GM23338 (cell line): Measurements from ENCODE around the gene ATXN7. TPM values are rescaled to one million over a fixed set of nuclear protein-coding genes. Genes with fewer than 3 reads are reported as not detected.

Experiments
- ATAC-seq: fragments of 200-7000 bp; cut with Tn5 transposase; 3 replicates; pipeline ENCODE4 v1.9.1; 2020
- DNase-seq: peaks from one replicate; pipeline ENCODE4 v3.0.0-alpha.2; 2015; ENCODE audit warnings: low spot score
- H2AFZ ChIP-seq: fragments of 200-600 bp; sonication (generic); 2 replicates; pipeline ENCODE4 v1.8.0; 2016; ENCODE audit warnings: antibody characterized with exemption, mild to moderate bottlenecking, moderate library complexity
- H3F3A ChIP-seq: fragments of 200-600 bp; sonication (generic); replicated peaks from 2 replicates; pipeline ENCODE4 v1.8.0; 2017; ENCODE audit warnings: antibody characterized with exemption, mixed run types, low read depth
- H3K27ac ChIP-seq: fragments of 200-600 bp; sonication (generic); 2 replicates; pipeline ENCODE4 v1.6.1; 2016; ENCODE audit warnings: low read depth
- H3K27me3 ChIP-seq: fragments of 200-600 bp; sonication (generic); 2 replicates; pipeline ENCODE4 v1.8.0; 2016; ENCODE audit warnings: mild to moderate bottlenecking, mixed run types, moderate library complexity; ENCODE audit not compliant: insufficient read depth
- H3K36me3 ChIP-seq: fragments of 200-600 bp; sonication (generic); 2 replicates; pipeline ENCODE4 v1.8.0; 2016; ENCODE audit warnings: mild to moderate bottlenecking; ENCODE audit not compliant: insufficient read depth
- H3K4me1 ChIP-seq: fragments of 200-600 bp; sonication (generic); 2 replicates; pipeline ENCODE4 v1.8.0; 2016; ENCODE audit warnings: mild to moderate bottlenecking, moderate library complexity; ENCODE audit not compliant: insufficient read depth
- H3K4me2 ChIP-seq: fragments of 200-600 bp; sonication (generic); 2 replicates; pipeline ENCODE4 v1.7.1; 2017; ENCODE audit warnings: mixed run types
- H3K4me3 ChIP-seq: fragments of 200-600 bp; sonication (generic); 2 replicates; pipeline ENCODE4 v1.6.1; 2016; ENCODE audit warnings: mixed run types
- H3K79me2 ChIP-seq: fragments of 200-600 bp; sonication (generic); replicated peaks from 2 replicates; pipeline ENCODE4 v1.8.0; 2017; ENCODE audit warnings: mild to moderate bottlenecking; ENCODE audit not compliant: insufficient read depth
- H3K9me2 ChIP-seq: fragments of 200-600 bp; sonication (generic); 2 replicates; pipeline ENCODE4 v1.8.0; 2017; ENCODE audit not compliant: insufficient read depth
- H4K20me1 ChIP-seq: fragments of 200-600 bp; sonication (generic); replicated peaks from 2 replicates; pipeline ENCODE4 v1.8.0; 2017; ENCODE audit warnings: mild to moderate bottlenecking; ENCODE audit not compliant: insufficient read depth
- H3K27ac Mint-ChIP-seq: 2 replicates; pipeline ENCODE4 v1.8.0; 2020; ENCODE audit warnings: inconsistent platforms, mild to moderate bottlenecking, moderate library complexity, mixed read lengths
- H3K27me3 Mint-ChIP-seq: 3 replicates; pipeline ENCODE4 v1.8.0; 2022; ENCODE audit warnings: low read depth, mild to moderate bottlenecking, moderate library complexity, mixed read lengths, inconsistent platforms; ENCODE audit not compliant: insufficient read depth, poor library complexity
- H3K36me3 Mint-ChIP-seq: 3 replicates; pipeline ENCODE4 v1.8.0; 2021; ENCODE audit warnings: low read depth, mild to moderate bottlenecking, inconsistent platforms, moderate library complexity, mixed read lengths
- H3K4me1 Mint-ChIP-seq: 3 replicates; pipeline ENCODE4 v1.8.0; 2020; ENCODE audit warnings: mild to moderate bottlenecking, inconsistent platforms, mixed read lengths
- H3K4me3 Mint-ChIP-seq: 3 replicates; pipeline ENCODE4 v1.8.0; 2021; ENCODE audit warnings: moderate library complexity, mild to moderate bottlenecking, inconsistent platforms, mixed read lengths
- H3K9me3 Mint-ChIP-seq: 3 replicates; pipeline ENCODE4 v1.8.0; 2020; ENCODE audit warnings: moderate library complexity, mild to moderate bottlenecking, inconsistent platforms, mixed read lengths
- CREB1 ChIP-seq: fragments of 250-450 bp; sonication (Bioruptor Pico); IDR thresholded peaks from 2 replicates; pipeline ENCODE4 v1.5.0; 2020; ENCODE audit warnings: low read depth, mild to moderate bottlenecking, moderate library complexity
- EZH2phosphoT487 ChIP-seq: fragments of 200-600 bp; sonication (generic); IDR thresholded peaks from one replicate; pipeline ENCODE4 v1.8.1; 2018; ENCODE audit warnings: antibody characterized with exemption; ENCODE audit not compliant: unreplicated experiment
- JUNB ChIP-seq: IDR thresholded peaks from one replicate; pipeline ENCODE4 v1.6.1; 2016; ENCODE audit warnings: antibody characterized with exemption; ENCODE audit not compliant: unreplicated experiment
- NANOG ChIP-seq: IDR thresholded peaks from 2 replicates; pipeline ENCODE4 v1.6.1; 2016; ENCODE audit warnings: antibody characterized with exemption, borderline replicate concordance
- POLR2AphosphoS5 ChIP-seq: IDR thresholded peaks from 2 replicates; pipeline ENCODE4 v1.6.1; 2016; ENCODE audit warnings: antibody characterized with exemption, low read depth
- REST ChIP-seq: IDR thresholded peaks from one replicate; pipeline ENCODE4 v1.6.1; 2018; ENCODE audit warnings: antibody characterized with exemption; ENCODE audit not compliant: unreplicated experiment
- ZNF331 ChIP-seq: fragments of 250-450 bp; sonication (Bioruptor Pico); IDR thresholded peaks from 2 replicates; pipeline ENCODE4 v1.5.0; 2020; ENCODE audit warnings: low read depth, mild to moderate bottlenecking, moderate library complexity
- ZNF462 ChIP-seq: fragments of 250-450 bp; sonication (Bioruptor Pico); IDR thresholded peaks from 2 replicates; pipeline ENCODE4 v1.5.0; 2020; ENCODE audit warnings: mild to moderate bottlenecking, moderate library complexity
- polyA plus RNA-seq: library from polyadenylated mRNA; unstranded; fragments of >200 nt; fragmentation: Nextera tagmentation; extraction: Ambion mirVana; gene quantifications from 2 replicates; pipeline ENCODE4 v1.2.1, GENCODE V29; 2016
- total RNA-seq: library from RNA; depleted of rRNA; stranded (reverse); fragments of >200 nt; shearing (Covaris generic); gene quantifications from 2 replicates; pipeline ENCODE4 v1.2.3, GENCODE V29; 2014

ATXN7 gene
- total and polyA plus RNA-seq, 2 experiments from 2014 or later: 4.0 to 17.2 TPM

- TF ChIP-seq ZNF462 (no peak), POLR2AphosphoS5 (no peak), CREB1 (CRISPR knock-in tag) (no peak), NANOG (no peak), JUNB (no peak)
Observed at GRCh38 chr3:64008017-64008416, 144.3 kb downstream of the ATXN7 start (continued).

GRCh38 chr3:64008487-64009351, 145.1 kb downstream of the ATXN7 start:
- H4K20me1 ChIP-seq: peaks cover 4% of the 10 kb centered on the region; the same call in 1 of the 2 replicates
- H3K27ac ChIP-seq: no peak overlapping the region
- H3K4me3 ChIP-seq: no peak overlapping the region
- Mint-ChIP-seq H3K4me1 (no peaks in the 10 kb centered on the region), H3K36me3 (peaks cover 46% of the 10 kb centered on the region), H3K9me3 (no peaks in the 10 kb centered on the region), H3K4me3 (no peak overlapping the region), H3K27me3 (no peaks in the 10 kb centered on the region), H3K27ac (no peak overlapping the region)
- no peaks in the 10 kb centered on the region for H3K9me2 ChIP-seq
- no peaks in the 10 kb centered on the region for H3K4me1 ChIP-seq
- H3K36me3 ChIP-seq: peaks cover 34% of the 10 kb centered on the region; the same call in 1 of the 2 replicates
- no peak overlapping the region for H2AFZ ChIP-seq
- no peak overlapping the region for H3K4me2 ChIP-seq
- no peak for DNase-seq
- no peaks in the 10 kb centered on the region for H3K79me2 ChIP-seq
- no peak for TF ChIP-seq JUNB
- TF ChIP-seq CREB1 (CRISPR knock-in tag): no peak
- no peak for TF ChIP-seq REST
- TF ChIP-seq ZNF331: no peak
- no peak for TF ChIP-seq POLR2AphosphoS5
- no peak for TF ChIP-seq NANOG
- no peak for TF ChIP-seq EZH2phosphoT487
- H3K27me3 ChIP-seq: no peaks in the 10 kb centered on the region
- H3F3A ChIP-seq: no peaks in the 10 kb centered on the region; the same call in 1 of the 2 replicates
- ATAC-seq: no peak
